GM12878 (cell line): ENCODE data around the gene JADE2. TPM values are rescaled to one million over a fixed set of nuclear protein-coding genes. Genes with fewer than 3 reads are reported as not detected.

Experiments
- BCL11A ChIP-seq: IDR thresholded peaks from 2 replicates; pipeline ENCODE4 v1.6.1; 2011; ENCODE audit warnings: low read depth, low read length
- CREM ChIP-seq: IDR thresholded peaks from 2 replicates; pipeline ENCODE4 v1.6.1; 2014; ENCODE audit warnings: antibody characterized with exemption, low read depth
- FOXK2 ChIP-seq: fragments of 450-650 bp; IDR thresholded peaks from 2 replicates; pipeline ENCODE4 v1.6.1; 2017; ENCODE audit warnings: mild to moderate bottlenecking, moderate library complexity
- HDAC2 ChIP-seq: fragments of 200-600 bp; sonication (generic); IDR thresholded peaks from 2 replicates; pipeline ENCODE4 v1.6.1; 2017
- HDAC6 ChIP-seq: fragments of 200-600 bp; sonication (generic); IDR thresholded peaks from one replicate; pipeline ENCODE4 v1.8.0; 2017; ENCODE audit warnings: antibody characterized with exemption; ENCODE audit not compliant: unreplicated experiment
- MXI1 ChIP-seq: fragments of 150-350 bp; IDR thresholded peaks from 2 replicates; pipeline ENCODE4 v1.6.1; 2011; ENCODE audit warnings: low read depth, mild to moderate bottlenecking, inconsistent platforms, low read length, improper control_type of control experiment
- NFXL1 ChIP-seq: fragments of 450-650 bp; IDR thresholded peaks from 2 replicates; pipeline ENCODE4 v1.6.1; 2017; ENCODE audit warnings: antibody characterized with exemption, mild to moderate bottlenecking, borderline replicate concordance
- PAX5 ChIP-seq: IDR thresholded peaks from 2 replicates; pipeline ENCODE4 v1.6.1; 2011; ENCODE audit warnings: low read depth, low read length, borderline replicate concordance
- RELA ChIP-seq: fragments of 450-650 bp; IDR thresholded peaks from 2 replicates; pipeline ENCODE4 v1.8.0; 2014; ENCODE audit warnings: borderline replicate concordance; ENCODE audit not compliant: partially characterized antibody
- RELB ChIP-seq: fragments of 450-650 bp; IDR thresholded peaks from 2 replicates; pipeline ENCODE4 v1.6.1; 2017; ENCODE audit warnings: low read depth, mild to moderate bottlenecking, moderate library complexity
- RUNX3 ChIP-seq: IDR thresholded peaks from 2 replicates; pipeline ENCODE4 v1.6.1; 2012; ENCODE audit warnings: low read length, inconsistent platforms
- SMAD5 ChIP-seq: IDR thresholded peaks from 2 replicates; pipeline ENCODE4 v1.6.1; 2016; ENCODE audit warnings: antibody characterized with exemption, low read depth
- SREBF1 ChIP-seq: IDR thresholded peaks from 2 replicates; pipeline ENCODE4 v1.6.1; 2012; ENCODE audit warnings: mild to moderate bottlenecking, low read length
- polyA plus RNA-seq, 11 experiments: library from polyadenylated mRNA; depleted of rRNA in 4 of 11; unstranded in 6 of 11; stranded (reverse) in 5 of 11; fragments of >200 nt; fragmentation: Nextera tagmentation in 4 of 11; fragmentation: Illumina TruSeq in 1 of 11; extraction: Ambion mirVana in 4 of 11; extraction: Trizol in 1 of 11; gene quantifications; 1 replicate in 1 of 11; 2 replicates in 10 of 11; pipeline versions ENCODE4 v1.2.1 to v1.2.3, GENCODE V29; 2011 to 2016; ENCODE audit warnings: inconsistent platforms in 2 of 11, missing spikeins in 2 of 11, low read depth in 1 of 11
- total RNA-seq, 4 experiments: library from RNA; depleted of rRNA in 3 of 4; stranded (reverse); fragments of >200 nt in 3 of 4; fragmentation: Illumina TruSeq in 1 of 4; extraction: Trizol in 1 of 4; gene quantifications; 2 replicates each; pipeline versions ENCODE4 v1.2.1 to v1.2.3, GENCODE V29; 2013 to 2021
- TF ChIP-seq, protein P1 (sequence below): fragments of 450-650 bp; IDR thresholded peaks from 2 replicates; pipeline ENCODE4 v1.6.1; 2018; ENCODE audit warnings: borderline replicate concordance, mild to moderate bottlenecking; ENCODE audit not compliant: partially characterized antibody
- TF ChIP-seq, protein P2 (sequence below): fragments of 450-650 bp; IDR thresholded peaks from 2 replicates; pipeline ENCODE4 v1.6.1; 2014; ENCODE audit warnings: mild to moderate bottlenecking
- TF ChIP-seq, protein P3 (sequence below): fragments of 450-650 bp; formaldehyde crosslinking; IDR thresholded peaks from 2 replicates; pipeline ENCODE4 v1.4.0; 2022; ENCODE audit warnings: mild to moderate bottlenecking, moderate library complexity
- TF ChIP-seq, protein P4 (sequence below): fragments of 450-650 bp; IDR thresholded peaks from 2 replicates; pipeline ENCODE4 v1.6.1; 2017; ENCODE audit warnings: mild to moderate bottlenecking, moderate library complexity

Gene JADE2
- total and polyA plus RNA-seq, 10 of the 15 experiments (the other 5 are each of a cell fraction or from before 2014, with no cell fraction given), result 1.5 to 67.0 (median 22.4) TPM

DNA sequence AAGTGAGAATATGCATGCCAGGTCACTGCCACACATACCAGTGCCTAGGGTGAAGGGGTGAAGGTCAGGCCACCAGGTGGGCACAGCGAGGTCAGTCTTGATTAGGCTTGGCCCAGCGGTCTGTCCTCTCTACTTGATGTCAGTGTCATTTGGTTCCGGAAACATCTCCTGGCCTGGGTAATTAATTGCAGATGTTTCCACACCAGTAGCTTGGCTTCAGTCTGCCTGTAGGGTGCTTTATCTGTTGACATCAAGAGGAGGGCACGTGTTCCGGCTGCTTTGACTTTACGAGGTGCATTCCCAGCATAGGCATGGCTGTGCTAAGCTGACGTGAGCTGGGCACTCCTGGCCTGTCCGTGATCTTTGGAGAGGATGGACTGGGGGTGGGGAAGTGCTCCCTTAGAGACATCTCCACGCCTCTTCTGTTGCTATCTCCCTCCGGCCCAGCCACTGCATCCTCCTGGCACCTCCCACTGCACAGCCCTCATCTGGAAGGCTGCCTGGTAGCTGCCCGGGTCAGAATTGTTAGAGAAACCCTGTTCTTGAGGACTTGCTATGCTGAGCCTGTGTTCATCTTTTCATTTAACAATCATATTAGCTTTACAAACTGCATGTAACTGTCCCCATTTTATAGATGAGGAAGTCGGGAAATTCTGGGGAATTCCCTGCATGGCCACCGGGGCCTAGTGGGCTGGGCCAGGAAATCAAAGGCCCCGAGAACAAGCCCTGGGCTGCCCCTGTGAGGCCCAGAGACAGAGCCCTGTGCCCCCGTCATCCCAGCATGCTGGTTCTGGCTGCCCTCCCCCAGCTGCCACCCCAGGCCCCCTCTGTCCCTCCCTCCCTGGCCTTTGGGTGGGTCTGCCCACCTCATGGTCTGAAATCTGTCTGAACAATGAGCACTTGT lies 29.1 kb downstream of the JADE2 start (continued):
- TF ChIP-seq, protein P1, sequence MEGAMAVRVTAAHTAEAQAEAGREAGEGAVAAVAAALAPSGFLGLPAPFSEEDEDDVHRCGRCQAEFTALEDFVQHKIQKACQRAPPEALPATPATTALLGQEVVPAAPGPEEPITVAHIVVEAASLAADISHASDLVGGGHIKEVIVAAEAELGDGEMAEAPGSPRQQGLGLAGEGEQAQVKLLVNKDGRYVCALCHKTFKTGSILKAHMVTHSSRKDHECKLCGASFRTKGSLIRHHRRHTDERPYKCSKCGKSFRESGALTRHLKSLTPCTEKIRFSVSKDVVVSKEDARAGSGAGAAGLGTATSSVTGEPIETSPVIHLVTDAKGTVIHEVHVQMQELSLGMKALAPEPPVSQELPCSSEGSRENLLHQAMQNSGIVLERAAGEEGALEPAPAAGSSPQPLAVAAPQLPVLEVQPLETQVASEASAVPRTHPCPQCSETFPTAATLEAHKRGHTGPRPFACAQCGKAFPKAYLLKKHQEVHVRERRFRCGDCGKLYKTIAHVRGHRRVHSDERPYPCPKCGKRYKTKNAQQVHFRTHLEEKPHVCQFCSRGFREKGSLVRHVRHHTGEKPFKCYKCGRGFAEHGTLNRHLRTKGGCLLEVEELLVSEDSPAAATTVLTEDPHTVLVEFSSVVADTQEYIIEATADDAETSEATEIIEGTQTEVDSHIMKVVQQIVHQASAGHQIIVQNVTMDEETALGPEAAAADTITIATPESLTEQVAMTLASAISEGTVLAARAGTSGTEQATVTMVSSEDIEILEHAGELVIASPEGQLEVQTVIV, result no peak
- peak; percentile 87 for TF ChIP-seq RELA
- TF ChIP-seq, protein P2, sequence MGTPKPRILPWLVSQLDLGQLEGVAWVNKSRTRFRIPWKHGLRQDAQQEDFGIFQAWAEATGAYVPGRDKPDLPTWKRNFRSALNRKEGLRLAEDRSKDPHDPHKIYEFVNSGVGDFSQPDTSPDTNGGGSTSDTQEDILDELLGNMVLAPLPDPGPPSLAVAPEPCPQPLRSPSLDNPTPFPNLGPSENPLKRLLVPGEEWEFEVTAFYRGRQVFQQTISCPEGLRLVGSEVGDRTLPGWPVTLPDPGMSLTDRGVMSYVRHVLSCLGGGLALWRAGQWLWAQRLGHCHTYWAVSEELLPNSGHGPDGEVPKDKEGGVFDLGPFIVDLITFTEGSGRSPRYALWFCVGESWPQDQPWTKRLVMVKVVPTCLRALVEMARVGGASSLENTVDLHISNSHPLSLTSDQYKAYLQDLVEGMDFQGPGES, result no peak
- peak; percentile 68 for TF ChIP-seq FOXK2
- 0 out of 2 replicates have a peak, but pooled peaks have one; percentile 28 for TF ChIP-seq BCL11A
- peak; percentile 81 for TF ChIP-seq MXI1
- TF ChIP-seq RUNX3, result peak; percentile 38
- TF ChIP-seq, protein P3, sequence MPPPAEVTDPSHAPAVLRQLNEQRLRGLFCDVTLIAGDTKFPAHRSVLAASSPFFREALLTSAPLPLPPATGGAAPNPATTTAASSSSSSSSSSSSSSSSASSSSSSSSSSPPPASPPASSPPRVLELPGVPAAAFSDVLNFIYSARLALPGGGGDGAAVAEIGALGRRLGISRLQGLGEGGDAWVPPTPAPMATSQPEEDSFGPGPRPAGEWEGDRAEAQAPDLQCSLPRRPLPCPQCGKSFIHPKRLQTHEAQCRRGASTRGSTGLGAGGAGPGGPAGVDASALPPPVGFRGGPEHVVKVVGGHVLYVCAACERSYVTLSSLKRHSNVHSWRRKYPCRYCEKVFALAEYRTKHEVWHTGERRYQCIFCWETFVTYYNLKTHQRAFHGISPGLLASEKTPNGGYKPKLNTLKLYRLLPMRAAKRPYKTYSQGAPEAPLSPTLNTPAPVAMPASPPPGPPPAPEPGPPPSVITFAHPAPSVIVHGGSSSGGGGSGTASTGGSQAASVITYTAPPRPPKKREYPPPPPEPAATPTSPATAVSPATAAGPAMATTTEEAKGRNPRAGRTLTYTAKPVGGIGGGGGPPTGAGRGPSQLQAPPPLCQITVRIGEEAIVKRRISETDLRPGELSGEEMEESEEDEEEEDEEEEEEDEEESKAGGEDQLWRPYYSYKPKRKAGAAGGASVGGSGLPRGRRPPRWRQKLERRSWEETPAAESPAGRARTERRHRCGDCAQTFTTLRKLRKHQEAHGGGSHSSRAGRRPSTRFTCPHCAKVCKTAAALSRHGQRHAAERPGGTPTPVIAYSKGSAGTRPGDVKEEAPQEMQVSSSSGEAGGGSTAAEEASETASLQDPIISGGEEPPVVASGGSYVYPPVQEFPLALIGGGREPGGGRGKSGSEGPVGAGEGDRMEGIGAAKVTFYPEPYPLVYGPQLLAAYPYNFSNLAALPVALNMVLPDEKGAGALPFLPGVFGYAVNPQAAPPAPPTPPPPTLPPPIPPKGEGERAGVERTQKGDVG, result no peak
- TF ChIP-seq SREBF1, result no peak
- no peak for TF ChIP-seq HDAC2
- TF ChIP-seq CREM, result 0 out of 2 replicates have a peak, but pooled peaks have one; percentile 4
- no peak for TF ChIP-seq PAX5
- TF ChIP-seq SMAD5, result no peak
- TF ChIP-seq RELB, result peak; percentile 68
- TF ChIP-seq NFXL1, result no peak; the same call in 1 of the 2 replicates
- no peak for TF ChIP-seq HDAC6
- TF ChIP-seq, protein P4, sequence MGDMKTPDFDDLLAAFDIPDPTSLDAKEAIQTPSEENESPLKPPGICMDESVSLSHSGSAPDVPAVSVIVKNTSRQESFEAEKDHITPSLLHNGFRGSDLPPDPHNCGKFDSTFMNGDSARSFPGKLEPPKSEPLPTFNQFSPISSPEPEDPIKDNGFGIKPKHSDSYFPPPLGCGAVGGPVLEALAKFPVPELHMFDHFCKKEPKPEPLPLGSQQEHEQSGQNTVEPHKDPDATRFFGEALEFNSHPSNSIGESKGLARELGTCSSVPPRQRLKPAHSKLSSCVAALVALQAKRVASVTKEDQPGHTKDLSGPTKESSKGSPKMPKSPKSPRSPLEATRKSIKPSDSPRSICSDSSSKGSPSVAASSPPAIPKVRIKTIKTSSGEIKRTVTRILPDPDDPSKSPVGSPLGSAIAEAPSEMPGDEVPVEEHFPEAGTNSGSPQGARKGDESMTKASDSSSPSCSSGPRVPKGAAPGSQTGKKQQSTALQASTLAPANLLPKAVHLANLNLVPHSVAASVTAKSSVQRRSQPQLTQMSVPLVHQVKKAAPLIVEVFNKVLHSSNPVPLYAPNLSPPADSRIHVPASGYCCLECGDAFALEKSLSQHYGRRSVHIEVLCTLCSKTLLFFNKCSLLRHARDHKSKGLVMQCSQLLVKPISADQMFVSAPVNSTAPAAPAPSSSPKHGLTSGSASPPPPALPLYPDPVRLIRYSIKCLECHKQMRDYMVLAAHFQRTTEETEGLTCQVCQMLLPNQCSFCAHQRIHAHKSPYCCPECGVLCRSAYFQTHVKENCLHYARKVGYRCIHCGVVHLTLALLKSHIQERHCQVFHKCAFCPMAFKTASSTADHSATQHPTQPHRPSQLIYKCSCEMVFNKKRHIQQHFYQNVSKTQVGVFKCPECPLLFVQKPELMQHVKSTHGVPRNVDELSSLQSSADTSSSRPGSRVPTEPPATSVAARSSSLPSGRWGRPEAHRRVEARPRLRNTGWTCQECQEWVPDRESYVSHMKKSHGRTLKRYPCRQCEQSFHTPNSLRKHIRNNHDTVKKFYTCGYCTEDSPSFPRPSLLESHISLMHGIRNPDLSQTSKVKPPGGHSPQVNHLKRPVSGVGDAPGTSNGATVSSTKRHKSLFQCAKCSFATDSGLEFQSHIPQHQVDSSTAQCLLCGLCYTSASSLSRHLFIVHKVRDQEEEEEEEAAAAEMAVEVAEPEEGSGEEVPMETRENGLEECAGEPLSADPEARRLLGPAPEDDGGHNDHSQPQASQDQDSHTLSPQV, result 0 out of 2 replicates have a peak, but pooled peaks have one; percentile 19
